ENCODE data around the gene SLC25A36. TPM values are rescaled to one million over a fixed set of nuclear protein-coding genes. Genes with fewer than 3 reads are reported as not detected.
"Not testable (repeated sequence)": the region's sequence is repeated elsewhere in the genome, so short reads cannot be mapped to it uniquely, and the experiment has no call there.

The SLC25A36 gene
- total and polyA plus RNA-seq, 4 donors, result 23.7 to 68.7 (median 42.0) TPM

DNA sequence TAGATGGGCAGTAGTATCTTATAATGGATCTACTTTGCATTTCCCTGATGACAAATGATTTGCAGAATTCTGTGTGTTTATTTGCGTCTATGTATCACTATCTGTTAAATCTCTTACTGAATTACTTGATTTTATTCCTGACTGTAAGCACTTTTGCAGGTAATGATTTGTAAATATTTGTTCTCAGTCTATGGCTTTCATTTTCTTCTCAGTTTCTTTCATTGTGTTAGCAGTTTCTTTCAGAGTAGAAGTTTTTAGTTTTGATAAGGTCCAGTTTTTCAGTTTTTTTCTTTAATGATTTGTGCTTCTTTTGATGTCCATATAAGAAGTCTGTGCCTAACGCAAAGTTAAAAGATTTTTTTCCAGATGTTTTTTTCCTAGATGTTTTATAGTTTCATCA is 12.9 kb downstream of the SLC25A36 start:
- ATAC-seq (ENCODE audit: low FRiP score) (no peak), DNase-seq (no peak)
- Histone ChIP-seq H3K4me1 (ENCODE audit: control insufficient read depth in 1 of 2, insufficient read depth in 2 of 2, low read length in 2 of 2) (peaks cover 0 to 2% of the 10 kb centered on the region in 2 donors), H3K36me3 (ENCODE audit: control insufficient read depth in 1 of 2, insufficient read depth in 2 of 2, low read length in 1 of 2) (peaks cover 0 to 1% of the 10 kb centered on the region in 2 donors), H3K4me3 (ENCODE audit: low read length in 2 of 2) (no peak overlapping the region), H3K9me3 (ENCODE audit: control insufficient read depth, low read length) (no peaks in the 10 kb centered on the region), H3K27ac (ENCODE audit: low read depth in 1 of 2, low read length in 2 of 2) (no peak overlapping the region), H3K27me3 (ENCODE audit: control insufficient read depth in 1 of 2, insufficient read depth in 2 of 2, low read length in 1 of 2) (no peaks in the 10 kb centered on the region)
- intact Hi-C loops (cut with DNase I), result no loop called here
- WGBS, 2 donors, result 86 to 87% methylated on average over 2 of the region's 2 CpGs

DNA sequence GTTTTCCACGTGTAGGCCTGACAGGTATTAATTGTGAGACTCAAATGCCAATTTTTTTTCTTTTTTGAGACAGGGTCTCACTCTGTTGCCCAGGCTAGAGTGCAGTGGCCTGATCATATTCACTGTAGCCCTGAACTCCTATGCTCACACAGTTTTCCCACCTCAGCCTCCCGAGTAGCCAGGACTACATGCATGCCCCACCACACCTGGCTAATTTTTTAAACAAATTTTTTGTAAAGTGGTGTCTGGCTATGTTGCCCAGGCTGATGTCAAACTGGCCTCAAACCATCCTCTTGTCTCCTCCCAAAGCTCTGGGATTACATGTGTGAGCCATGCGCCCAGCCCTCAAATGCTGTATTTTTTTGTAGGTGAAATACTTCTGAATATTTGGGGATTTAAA is 14.0 kb downstream of the SLC25A36 start:
- DNase-seq (no peak), ATAC-seq (ENCODE audit: low FRiP score) (no peak)
- Histone ChIP-seq H3K36me3 (ENCODE audit: control insufficient read depth in 1 of 2, insufficient read depth in 2 of 2, low read length in 1 of 2) (peaks cover 0 to 1% of the 10 kb centered on the region in 2 donors), H3K27ac (ENCODE audit: low read depth in 1 of 2, low read length in 2 of 2) (no peak overlapping the region), H3K9me3 (ENCODE audit: control insufficient read depth, low read length) (no peaks in the 10 kb centered on the region), H3K27me3 (ENCODE audit: control insufficient read depth in 1 of 2, insufficient read depth in 2 of 2, low read length in 1 of 2) (no peaks in the 10 kb centered on the region), H3K4me3 (ENCODE audit: low read length in 2 of 2) (no peak overlapping the region), H3K4me1 (ENCODE audit: control insufficient read depth in 1 of 2, insufficient read depth in 2 of 2, low read length in 2 of 2) (peaks cover 0 to 2% of the 10 kb centered on the region in 2 donors)
- intact Hi-C loops (cut with DNase I), result no loop called here
- WGBS, 2 donors, result 67 to 74% methylated on average over 3 of the region's 3 CpGs

GRCh38 chr3:140956058-140956835 is 14.6 kb downstream of the SLC25A36 start:
- ATAC-seq (ENCODE audit: low FRiP score) (no peak), DNase-seq (no peak)
- Histone ChIP-seq H3K9me3 (ENCODE audit: control insufficient read depth, low read length) (no peaks in the 10 kb centered on the region), H3K36me3 (ENCODE audit: control insufficient read depth in 1 of 2, insufficient read depth in 2 of 2, low read length in 1 of 2) (peaks cover 0 to 1% of the 10 kb centered on the region in 2 donors), H3K4me3 (ENCODE audit: low read length in 2 of 2) (no peak overlapping the region), H3K27me3 (ENCODE audit: control insufficient read depth in 1 of 2, insufficient read depth in 2 of 2, low read length in 1 of 2) (no peaks in the 10 kb centered on the region), H3K4me1 (ENCODE audit: control insufficient read depth in 1 of 2, insufficient read depth in 2 of 2, low read length in 2 of 2) (peaks cover 0 to 2% of the 10 kb centered on the region in 2 donors), H3K27ac (ENCODE audit: low read depth in 1 of 2, low read length in 2 of 2) (no peak overlapping the region)
- intact Hi-C loops (cut with DNase I), result no loop called here
- 80% methylated on average over 5 of the region's 5 CpGs for WGBS, 2 donors

- Histone ChIP-seq H3K4me1 (ENCODE audit: control insufficient read depth in 1 of 2, insufficient read depth in 2 of 2, low read length in 2 of 2) (no peaks in the 10 kb centered on the region), H3K36me3 (ENCODE audit: control insufficient read depth in 1 of 2, insufficient read depth in 2 of 2, low read length in 1 of 2) (peaks cover 2 to 3% of the 10 kb centered on the region in 2 donors), H3K27me3 (ENCODE audit: control insufficient read depth in 1 of 2, insufficient read depth in 2 of 2, low read length in 1 of 2) (no peaks in the 10 kb centered on the region), H3K27ac (ENCODE audit: low read depth in 1 of 2, low read length in 2 of 2) (no peak overlapping the region), H3K9me3 (ENCODE audit: control insufficient read depth, low read length) (no peaks in the 10 kb centered on the region), H3K4me3 (ENCODE audit: low read length in 2 of 2) (no peak overlapping the region)
- DNase-seq, result no peak
- intact Hi-C loops (cut with DNase I), result no loop called here
- ATAC-seq (ENCODE audit: low FRiP score), result no peak
These were observed 31.2 kb downstream of the SLC25A36 start for GRCh38 chr3:140972833-140973232.

DNA sequence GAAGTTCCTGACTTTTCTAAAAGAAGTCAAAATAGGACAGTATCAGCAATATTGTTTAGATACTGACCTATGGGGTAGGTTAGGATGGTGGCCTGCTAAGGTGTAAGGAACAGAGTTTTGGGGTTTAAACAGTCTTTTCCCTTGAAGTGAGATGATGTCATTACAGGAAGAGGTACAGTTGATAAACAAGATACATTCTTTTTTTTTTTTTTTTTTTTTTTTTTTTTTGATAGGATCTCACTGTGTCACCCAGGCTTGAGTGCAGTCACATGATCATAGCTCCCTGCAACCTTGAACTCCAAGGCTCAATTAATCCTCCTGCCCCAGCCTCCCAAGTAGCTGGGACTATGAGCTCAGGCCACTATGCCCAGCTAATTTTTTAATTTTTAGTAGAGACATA is 33.3 kb downstream of the SLC25A36 start:
- H3K27me3 ChIP-seq (ENCODE audit: control insufficient read depth in 1 of 2, insufficient read depth in 2 of 2, low read length in 1 of 2), result no peaks in the 10 kb centered on the region
- intact Hi-C loops (cut with DNase I), result no loop called here
- DNase-seq (no peak), ATAC-seq (ENCODE audit: low FRiP score) (no peak)
- no peaks in the 10 kb centered on the region for H3K4me1 ChIP-seq (ENCODE audit: control insufficient read depth in 1 of 2, insufficient read depth in 2 of 2, low read length in 2 of 2)
- H3K9me3 ChIP-seq (ENCODE audit: control insufficient read depth, low read length), result no peaks in the 10 kb centered on the region
- H3K4me3 ChIP-seq (ENCODE audit: low read length in 2 of 2), result no peak overlapping the region
- H3K36me3 ChIP-seq (ENCODE audit: control insufficient read depth in 1 of 2, insufficient read depth in 2 of 2, low read length in 1 of 2), result peaks cover 2 to 3% of the 10 kb centered on the region in 2 donors
- H3K27ac ChIP-seq (ENCODE audit: low read depth in 1 of 2, low read length in 2 of 2), result no peak overlapping the region

- peaks cover 0 to 2% of the 10 kb centered on the region in 2 donors for H3K36me3 ChIP-seq (ENCODE audit: control insufficient read depth in 1 of 2, insufficient read depth in 2 of 2, low read length in 1 of 2)
- no peak for ATAC-seq (ENCODE audit: low FRiP score)
- no peak overlapping the region for H3K4me3 ChIP-seq (ENCODE audit: low read length in 2 of 2)
- no peaks in the 10 kb centered on the region for H3K9me3 ChIP-seq (ENCODE audit: control insufficient read depth, low read length)
- H3K27me3 ChIP-seq (ENCODE audit: control insufficient read depth in 1 of 2, insufficient read depth in 2 of 2, low read length in 1 of 2), result no peaks in the 10 kb centered on the region
- no peak for DNase-seq
- 70 to 76% methylated on average over 4 of the region's 4 CpGs for WGBS, 2 donors
- intact Hi-C loops (cut with DNase I), result no loop called here
- no peak overlapping the region for H3K27ac ChIP-seq (ENCODE audit: low read depth in 1 of 2, low read length in 2 of 2)
- H3K4me1 ChIP-seq (ENCODE audit: control insufficient read depth in 1 of 2, insufficient read depth in 2 of 2, low read length in 2 of 2), result no peaks in the 10 kb centered on the region
These were observed 39.0 kb downstream of the SLC25A36 start for GRCh38 chr3:140980663-140981062.

DNA sequence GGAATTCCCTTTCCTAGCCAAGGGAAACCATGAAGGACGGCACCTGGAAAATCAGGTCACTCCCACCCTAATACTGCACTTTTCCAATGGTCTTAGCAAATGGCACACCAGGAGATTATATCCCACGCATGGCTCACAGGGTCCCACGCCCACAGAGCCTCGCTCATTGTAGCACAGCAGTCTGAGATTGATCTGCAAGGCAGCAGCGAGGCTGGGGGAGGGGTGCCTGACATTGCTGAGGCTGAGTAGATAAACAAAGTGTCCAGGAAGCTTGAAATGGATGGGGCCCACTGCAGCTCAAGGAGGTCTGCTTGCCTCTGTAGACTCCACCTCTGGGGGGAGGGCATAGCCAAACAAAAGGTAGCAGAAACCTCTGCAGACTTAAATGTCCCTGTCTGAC is 46.2 kb downstream of the SLC25A36 start:
- H3K27ac ChIP-seq (ENCODE audit: low read depth in 1 of 2, low read length in 2 of 2); ATAC-seq (ENCODE audit: low FRiP score); H3K27me3 ChIP-seq (ENCODE audit: control insufficient read depth in 1 of 2, insufficient read depth in 2 of 2, low read length in 1 of 2); H3K4me1 ChIP-seq (ENCODE audit: control insufficient read depth in 1 of 2, insufficient read depth in 2 of 2, low read length in 2 of 2); DNase-seq; H3K9me3 ChIP-seq (ENCODE audit: control insufficient read depth, low read length); H3K36me3 ChIP-seq (ENCODE audit: control insufficient read depth in 1 of 2, insufficient read depth in 2 of 2, low read length in 1 of 2); H3K4me3 ChIP-seq (ENCODE audit: low read length in 2 of 2); intact Hi-C loops (cut with DNase I): not testable (repeated sequence)
- 85 to 88% methylated on average over 5 of the region's 5 CpGs for WGBS, 2 donors

DNA sequence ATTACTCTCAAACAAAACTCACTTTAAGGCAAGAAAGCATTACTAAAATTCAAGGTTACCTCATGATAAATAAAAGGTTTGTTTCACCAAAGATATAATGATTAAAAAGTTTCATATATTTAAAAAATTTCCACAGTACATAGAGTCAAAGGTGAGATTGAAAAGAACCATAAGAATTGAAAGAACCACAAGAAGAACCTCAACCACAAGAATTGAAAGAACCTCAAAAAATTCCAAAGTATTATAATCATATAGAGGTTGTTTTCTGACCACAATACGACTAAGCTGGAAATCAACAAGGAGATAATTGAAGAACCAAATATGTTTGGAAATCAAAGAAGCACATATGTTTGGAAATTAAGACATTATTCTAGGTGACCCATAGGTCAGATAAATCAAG is 52.7 kb downstream of the SLC25A36 start:
- intact Hi-C loops (cut with DNase I), result no loop called here
- Histone ChIP-seq H3K4me1 (ENCODE audit: control insufficient read depth in 1 of 2, insufficient read depth in 2 of 2, low read length in 2 of 2) (no peaks in the 10 kb centered on the region), H3K27me3 (ENCODE audit: control insufficient read depth in 1 of 2, insufficient read depth in 2 of 2, low read length in 1 of 2) (no peaks in the 10 kb centered on the region), H3K9me3 (ENCODE audit: control insufficient read depth, low read length) (no peaks in the 10 kb centered on the region), H3K36me3 (ENCODE audit: control insufficient read depth in 1 of 2, insufficient read depth in 2 of 2, low read length in 1 of 2) (no peaks in the 10 kb centered on the region), H3K27ac (ENCODE audit: low read depth in 1 of 2, low read length in 2 of 2) (no peak overlapping the region), H3K4me3 (ENCODE audit: low read length in 2 of 2) (no peak overlapping the region)
- 80 to 87% methylated on average over 1 of the region's 1 CpG for WGBS, 2 donors
- DNase-seq, result no peak
- ATAC-seq (ENCODE audit: low FRiP score), result no peak

- H3K9me3 ChIP-seq (ENCODE audit: control insufficient read depth, low read length); H3K27me3 ChIP-seq (ENCODE audit: control insufficient read depth in 1 of 2, insufficient read depth in 2 of 2, low read length in 1 of 2); DNase-seq; H3K27ac ChIP-seq (ENCODE audit: low read depth in 1 of 2, low read length in 2 of 2); H3K36me3 ChIP-seq (ENCODE audit: control insufficient read depth in 1 of 2, insufficient read depth in 2 of 2, low read length in 1 of 2); H3K4me1 ChIP-seq (ENCODE audit: control insufficient read depth in 1 of 2, insufficient read depth in 2 of 2, low read length in 2 of 2); intact Hi-C loops (cut with DNase I); H3K4me3 ChIP-seq (ENCODE audit: low read length in 2 of 2); ATAC-seq (ENCODE audit: low FRiP score): not testable (repeated sequence)
- WGBS, 2 donors, result 82 to 85% methylated on average over 2 of the region's 2 CpGs
These were observed 53.2 kb downstream of the SLC25A36 start for GRCh38 chr3:140994861-140995260.
